ENCODE measurements around the gene ABHD1.
"Not testable (repeated sequence)": the region's sequence is repeated elsewhere in the genome, so short reads cannot be mapped to it uniquely, and the experiment has no call there.

ABHD1 gene

DNA sequence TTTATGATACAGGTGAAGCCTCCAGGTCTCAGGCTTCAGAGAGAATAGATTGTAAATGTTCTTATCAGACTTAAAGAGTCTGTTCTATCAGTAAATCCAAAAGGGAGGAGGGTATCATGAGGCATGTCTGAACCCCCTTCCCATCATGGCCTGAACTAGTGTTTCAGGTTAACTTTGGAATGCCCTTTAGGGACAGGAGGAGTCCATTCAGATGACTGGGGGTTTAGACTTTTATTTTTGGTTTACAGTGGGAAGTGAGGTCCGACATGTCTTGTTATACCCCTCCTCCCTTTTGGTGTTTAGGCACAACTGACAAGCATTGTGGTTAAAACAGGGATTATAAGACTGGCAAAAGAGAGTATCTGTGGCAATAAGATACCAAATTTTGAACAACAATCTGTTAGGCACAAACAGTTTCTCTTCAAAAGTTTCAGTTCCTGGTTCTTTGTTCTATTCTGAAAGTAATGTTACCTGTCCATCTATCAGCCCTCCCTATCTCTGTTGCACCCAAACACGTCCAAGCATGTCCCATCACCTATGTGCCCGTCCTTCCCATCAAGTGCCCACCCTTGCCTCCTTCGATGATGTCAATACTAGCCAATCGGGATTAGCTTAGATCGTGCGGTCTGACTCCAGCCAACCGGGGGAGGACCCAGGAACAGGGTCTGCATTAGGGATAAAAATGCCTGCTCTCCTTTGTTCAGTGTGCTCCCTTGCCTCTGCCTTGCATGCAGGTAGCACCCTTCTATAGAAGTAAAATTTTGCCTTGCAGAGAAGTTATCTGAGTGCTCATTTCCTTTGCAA is 41.5 kb downstream of the ABHD1 start:
- DNase-seq (ENCODE audit: low read depth), result no peak

DNA sequence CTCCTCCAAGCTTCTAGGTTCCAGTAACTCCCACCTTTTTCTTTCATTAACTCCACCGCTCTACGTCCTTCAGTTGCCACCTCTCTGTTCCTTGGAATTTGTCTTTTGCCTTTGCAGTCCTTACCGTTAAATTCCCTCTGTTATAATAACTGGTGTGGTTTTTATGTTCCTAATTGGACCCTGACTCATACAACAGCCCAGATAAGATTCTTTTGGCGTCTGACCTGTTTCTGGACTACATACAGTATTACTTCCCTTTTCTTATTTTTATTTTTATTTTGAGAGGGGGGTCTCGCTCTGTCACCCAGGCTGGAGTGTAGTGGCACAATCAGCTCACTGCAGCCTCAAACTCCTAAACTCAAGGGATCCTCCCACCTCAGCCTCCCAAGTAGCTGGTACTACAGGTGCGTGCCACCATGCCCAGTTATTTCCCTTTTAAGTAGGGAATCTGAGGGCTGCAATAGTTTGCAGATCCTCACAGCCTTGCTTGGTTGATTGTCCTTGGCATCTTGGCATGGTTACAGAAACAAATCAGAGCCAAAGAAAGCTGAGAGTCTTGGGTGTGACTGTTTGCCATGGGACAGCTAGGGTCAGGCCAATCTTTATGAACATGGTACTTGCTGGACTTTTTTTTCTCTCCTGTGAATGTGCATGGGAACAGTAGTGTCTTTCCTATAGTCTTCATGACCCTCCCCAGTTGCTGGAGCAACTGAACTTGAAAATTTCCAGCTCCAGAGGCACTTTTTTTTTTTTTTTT is 47.1 kb downstream of the ABHD1 start:
- DNase-seq (ENCODE audit: low read depth), result no peak

DNA sequence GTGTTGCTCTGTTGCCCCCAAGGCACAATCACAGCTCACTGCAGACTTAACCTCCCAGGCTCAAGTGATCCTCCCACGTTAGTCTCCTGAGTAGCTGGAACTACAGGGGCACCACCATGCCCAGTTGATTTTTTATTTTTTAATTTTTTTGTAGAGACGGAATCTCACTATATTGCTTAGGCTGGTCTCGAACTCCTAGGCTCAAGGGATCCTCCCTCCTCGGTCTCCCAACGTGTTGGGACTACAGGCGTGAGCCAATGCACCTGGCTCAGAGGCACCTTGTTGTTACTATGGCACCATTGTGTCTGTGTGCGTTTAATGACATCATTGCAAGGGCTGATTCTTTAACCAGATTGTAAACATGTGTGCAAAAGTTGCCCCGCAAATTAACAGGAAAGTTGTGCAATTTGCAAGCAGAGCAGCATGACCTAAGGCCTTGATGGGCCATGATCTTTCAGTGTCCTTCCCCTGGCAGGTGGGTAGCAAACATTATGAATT is 47.8 kb downstream of the ABHD1 start:
- no peak for DNase-seq (ENCODE audit: low read depth)

DNA sequence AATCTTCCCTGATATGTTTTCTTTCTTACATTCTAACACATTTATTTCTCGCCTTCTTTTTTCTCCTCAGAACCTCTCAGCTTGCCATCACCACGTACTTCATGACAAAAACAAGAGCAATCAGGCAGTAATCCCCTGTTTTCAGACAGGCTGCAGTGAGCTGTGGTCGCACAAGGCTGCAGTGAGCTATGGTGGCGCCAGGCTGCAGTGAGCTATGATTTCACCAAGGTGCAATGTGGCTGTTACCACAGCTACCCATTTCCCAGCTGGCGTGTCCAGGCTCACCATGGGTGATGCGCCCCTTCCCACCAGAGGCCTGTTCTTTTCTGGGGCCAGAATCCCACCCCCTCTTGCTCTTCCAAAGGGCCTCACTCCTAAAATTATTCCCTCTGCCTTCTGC is 51.0 kb downstream of the ABHD1 start:
- DNase-seq (ENCODE audit: low read depth), result no peak

DNA sequence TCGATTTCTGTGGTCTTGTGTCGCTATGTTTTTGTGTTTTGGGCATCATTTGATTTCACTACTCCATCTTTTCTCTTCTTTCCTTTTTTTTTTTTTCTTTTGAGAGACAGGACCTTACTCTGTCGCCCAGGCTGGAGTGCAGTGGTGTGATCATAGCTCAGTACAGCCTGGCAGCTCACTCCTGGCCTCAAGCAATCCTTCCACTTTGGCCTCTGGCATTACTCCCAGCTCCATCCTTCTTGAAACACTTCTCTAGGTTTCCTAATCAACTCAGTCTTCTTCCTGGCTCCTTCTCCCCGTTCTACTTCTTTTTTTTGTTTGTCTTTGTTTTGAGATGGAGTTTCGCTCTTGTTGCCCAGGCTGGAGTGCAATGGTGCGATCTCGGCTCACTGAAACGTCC is 51.7 kb downstream of the ABHD1 start:
- DNase-seq (ENCODE audit: low read depth), result no peak

DNA sequence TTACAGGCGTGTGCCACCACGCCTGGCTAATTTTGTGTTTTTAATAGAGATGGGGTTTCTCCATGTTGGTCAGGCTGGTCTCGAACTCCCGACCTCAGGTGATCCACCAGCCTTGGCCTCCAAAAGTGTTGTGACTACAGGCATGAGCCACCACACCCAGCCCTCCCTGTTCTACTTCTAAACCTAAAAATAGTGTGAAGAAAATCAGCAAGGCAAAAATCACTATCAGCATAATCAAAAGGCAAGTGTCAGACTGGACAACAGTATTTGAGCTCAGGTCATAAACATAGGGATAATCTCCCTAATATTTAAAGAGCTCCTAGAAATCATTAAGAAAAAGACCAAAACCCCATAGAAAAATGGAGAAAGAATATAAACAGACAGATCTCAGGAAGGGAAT is 52.2 kb downstream of the ABHD1 start:
- not testable (repeated sequence) for DNase-seq (ENCODE audit: low read depth)

DNA sequence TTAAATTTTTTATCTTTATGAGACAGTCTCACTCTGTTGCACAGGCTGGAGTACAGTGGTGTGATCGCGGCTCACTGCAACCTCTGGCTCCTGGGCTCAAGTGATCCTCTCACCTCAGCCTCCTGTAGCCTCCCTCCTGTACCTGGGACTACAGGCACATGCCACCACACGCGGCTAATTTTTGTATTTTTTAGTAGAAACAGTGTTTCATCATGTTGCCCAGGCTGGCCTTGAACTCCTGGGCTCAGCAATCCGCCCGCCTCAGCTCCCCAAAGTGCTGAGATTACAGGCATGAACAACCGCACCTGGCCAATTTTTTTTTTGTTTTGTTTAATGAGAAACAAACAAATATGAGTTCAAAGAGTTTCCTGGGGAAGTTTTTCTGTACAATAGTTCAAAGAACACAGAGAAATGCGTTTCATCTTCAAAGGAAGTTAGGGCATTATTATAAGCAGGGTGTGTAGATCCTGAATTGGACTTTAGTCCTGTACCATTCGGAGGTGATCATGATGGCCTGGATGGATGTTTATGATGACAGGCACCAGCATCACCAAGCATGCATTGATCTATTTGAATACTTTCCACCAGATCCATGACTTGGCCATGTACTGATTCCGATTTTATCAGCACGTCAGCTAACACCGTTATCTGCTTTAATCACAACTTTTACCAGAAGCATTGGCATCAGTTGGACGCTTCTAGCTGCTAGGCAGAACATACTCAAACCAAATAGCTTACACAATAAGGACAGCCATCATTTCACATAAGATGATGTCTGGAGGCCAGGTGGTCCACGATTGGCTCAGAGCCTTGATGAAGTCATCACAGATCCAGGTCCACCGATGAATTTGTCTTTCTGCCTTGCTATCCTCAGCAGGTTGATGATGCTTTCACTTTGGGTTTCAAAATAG is 54.1 kb downstream of the ABHD1 start:
- no peak for DNase-seq (ENCODE audit: low read depth)

DNA sequence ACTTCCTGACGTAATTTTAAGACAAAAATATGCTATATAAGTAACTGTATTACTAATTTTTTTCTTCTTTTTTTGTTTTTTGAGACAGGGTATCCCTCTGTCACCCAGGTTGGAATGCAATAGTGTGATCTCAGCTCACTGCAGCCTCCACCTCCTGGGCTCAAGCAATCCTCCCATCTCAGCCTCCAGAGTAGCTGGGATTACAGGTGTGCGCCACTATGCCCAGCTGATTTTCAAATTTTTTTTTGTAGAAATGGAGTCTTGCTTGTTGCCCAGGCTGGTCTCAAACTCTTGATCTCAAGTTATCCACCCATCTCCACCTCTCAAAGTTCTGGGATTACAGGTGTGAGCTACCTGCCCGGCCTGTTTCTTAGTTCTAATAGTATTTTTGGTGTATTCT is 54.9 kb downstream of the ABHD1 start:
- DNase-seq (ENCODE audit: low read depth), result no peak

DNA sequence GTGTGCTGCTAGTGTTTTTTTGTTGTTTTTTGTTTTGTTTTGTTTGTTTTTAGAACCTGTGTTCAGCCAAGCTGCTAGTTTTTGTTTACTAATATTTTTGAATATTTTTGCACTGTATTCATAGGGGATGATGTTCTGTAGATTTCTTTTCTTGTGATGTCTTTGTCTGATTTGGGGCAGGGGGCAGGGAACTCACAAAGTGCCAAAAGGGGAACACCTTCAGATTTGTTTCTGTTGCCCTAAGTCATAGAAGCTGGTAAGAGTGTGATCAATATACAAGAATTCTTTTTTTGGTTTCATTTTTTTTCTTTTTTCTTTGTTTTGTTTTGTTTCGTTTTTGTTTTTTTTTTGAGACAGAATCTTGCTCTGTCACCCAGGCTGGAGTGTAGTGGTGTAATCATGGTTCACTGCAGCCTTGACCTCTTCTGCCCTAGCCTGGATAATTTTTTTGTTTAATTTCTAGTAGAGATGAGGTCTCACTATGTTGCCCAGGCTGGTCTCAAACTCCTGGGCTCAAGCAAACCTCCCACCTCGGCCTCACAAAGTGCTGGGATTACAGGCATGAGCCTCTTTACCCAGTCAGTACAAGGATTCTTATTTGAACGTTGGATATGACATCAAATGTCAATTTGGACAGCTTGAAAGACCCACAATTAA is 55.9 kb downstream of the ABHD1 start:
- DNase-seq (ENCODE audit: low read depth), result no peak

Measured in activated T-helper 9 cell treated with anti-CD3 and anti-CD28 coated beads, Interleukin-2, amount 50 U/mL, for 16 hours (primary cell).